ENCODE data around the gene ZBTB46. TPM values are rescaled to one million over a fixed set of nuclear protein-coding genes. Genes with fewer than 3 reads are reported as not detected.
A peak's percentile ranks its signal among the peaks of the same experiment; 100 is the strongest.
"Not testable (repeated sequence)": the region's sequence is repeated elsewhere in the genome, so short reads cannot be mapped to it uniquely, and the experiment has no call there.

ZBTB46 gene
- total RNA-seq, 1 donor from 2014 or later: 7.4 TPM

DNA sequence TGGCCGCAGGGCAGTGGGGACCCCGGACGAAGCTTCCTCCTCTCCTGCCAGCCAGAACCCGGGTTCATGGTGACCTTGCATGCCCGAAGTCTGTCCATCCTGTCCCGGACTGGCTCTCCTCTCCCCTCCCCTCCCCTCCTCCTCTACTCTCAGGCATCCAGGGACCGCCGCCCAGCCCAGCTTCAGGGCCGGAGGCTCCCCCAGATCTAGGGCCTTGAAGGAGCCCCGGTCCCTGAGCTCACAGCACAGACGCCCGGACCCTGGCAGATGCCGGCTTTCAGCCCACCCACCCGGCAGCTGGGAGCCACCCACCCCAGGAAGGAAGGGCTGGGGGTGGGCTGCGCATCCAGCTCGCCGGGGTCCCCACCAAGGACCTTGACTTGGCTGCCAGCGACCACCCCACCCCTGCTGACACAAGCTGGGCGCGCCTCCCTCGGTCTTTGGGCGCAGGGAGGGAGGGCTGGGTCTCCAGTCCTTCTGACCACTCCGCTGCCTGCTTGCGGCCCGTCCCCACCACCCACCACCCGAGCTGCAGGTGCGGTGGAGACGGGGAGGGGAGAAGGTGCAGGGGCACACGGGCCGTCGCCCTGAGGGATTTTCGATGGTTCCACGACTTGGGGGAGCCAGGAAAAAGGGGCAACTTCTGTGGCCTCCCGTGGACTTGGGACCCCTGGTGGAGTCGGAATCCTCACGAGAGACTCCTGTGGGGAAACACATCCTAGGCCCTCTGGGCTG is 24.5 kb upstream of the ZBTB46 start:
- H3K9me3 ChIP-seq: no peaks in the 10 kb centered on the region
- H3K27me3 ChIP-seq: no peaks in the 10 kb centered on the region
- DNase-seq (ENCODE audit: extremely low spot score in 2 of 2): no peak
- H3K36me3 ChIP-seq: no peaks in the 10 kb centered on the region
- H3K4me3 ChIP-seq: peak overlapping the region in 1 of 2 donors; percentile 2
- no peak for TF ChIP-seq POLR2AphosphoS5 (IDR thresholded peaks at IDR 0.05; ENCODE audit: insufficient read depth in 1 of 2, low read depth in 1 of 2)
- TF ChIP-seq, protein P1, sequence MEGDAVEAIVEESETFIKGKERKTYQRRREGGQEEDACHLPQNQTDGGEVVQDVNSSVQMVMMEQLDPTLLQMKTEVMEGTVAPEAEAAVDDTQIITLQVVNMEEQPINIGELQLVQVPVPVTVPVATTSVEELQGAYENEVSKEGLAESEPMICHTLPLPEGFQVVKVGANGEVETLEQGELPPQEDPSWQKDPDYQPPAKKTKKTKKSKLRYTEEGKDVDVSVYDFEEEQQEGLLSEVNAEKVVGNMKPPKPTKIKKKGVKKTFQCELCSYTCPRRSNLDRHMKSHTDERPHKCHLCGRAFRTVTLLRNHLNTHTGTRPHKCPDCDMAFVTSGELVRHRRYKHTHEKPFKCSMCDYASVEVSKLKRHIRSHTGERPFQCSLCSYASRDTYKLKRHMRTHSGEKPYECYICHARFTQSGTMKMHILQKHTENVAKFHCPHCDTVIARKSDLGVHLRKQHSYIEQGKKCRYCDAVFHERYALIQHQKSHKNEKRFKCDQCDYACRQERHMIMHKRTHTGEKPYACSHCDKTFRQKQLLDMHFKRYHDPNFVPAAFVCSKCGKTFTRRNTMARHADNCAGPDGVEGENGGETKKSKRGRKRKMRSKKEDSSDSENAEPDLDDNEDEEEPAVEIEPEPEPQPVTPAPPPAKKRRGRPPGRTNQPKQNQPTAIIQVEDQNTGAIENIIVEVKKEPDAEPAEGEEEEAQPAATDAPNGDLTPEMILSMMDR (IDR thresholded peaks at IDR 0.05): no peak
- no peak for TF ChIP-seq POLR2A (IDR thresholded peaks at IDR 0.05)
- H3K27ac ChIP-seq: peak overlapping the region; percentile 67
- H3K4me1 ChIP-seq: peaks cover 48% of the 10 kb centered on the region
- intact Hi-C loops (cut with DNase I): no loop called here

DNA sequence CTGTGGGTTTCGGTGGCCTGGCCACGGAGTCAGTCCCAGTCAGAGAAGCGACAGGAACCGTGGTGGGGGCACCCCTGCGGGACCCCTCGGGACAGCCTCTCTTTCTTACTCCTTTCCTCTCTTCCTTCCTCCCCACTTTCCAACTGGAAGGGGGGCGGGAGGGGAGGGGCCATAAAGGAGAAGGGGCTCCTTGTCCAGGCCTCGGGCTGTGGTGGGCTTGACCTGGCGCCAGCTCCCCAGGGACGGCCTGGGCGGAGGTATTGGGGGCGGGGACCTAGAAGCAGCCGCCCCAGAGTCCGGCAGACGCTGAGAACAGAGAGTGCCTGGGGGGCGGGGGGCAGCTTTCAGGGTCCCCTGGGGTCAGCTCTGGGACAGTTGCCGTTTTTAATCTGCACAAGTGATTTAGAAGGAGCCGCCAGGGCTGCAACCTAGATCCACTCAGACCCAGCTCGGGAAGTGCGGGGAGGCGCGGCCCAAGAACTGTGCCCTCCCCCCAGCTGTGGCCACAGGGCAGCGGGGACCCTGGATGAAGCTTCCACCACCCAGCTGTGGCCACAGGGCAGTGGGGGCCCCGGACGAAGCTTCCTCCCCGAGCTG is 23.8 kb upstream of the ZBTB46 start:
- H3K27ac ChIP-seq: peak overlapping the region; percentile 67
- H3K9me3 ChIP-seq: no peaks in the 10 kb centered on the region
- peaks cover 48% of the 10 kb centered on the region for H3K4me1 ChIP-seq
- no peak for DNase-seq (ENCODE audit: extremely low spot score in 2 of 2)
- no peak for TF ChIP-seq POLR2A (IDR thresholded peaks at IDR 0.05)
- peak in 1 of 2 donors; percentile 26 for TF ChIP-seq POLR2AphosphoS5 (IDR thresholded peaks at IDR 0.05; ENCODE audit: insufficient read depth in 1 of 2, low read depth in 1 of 2)
- H3K36me3 ChIP-seq: no peaks in the 10 kb centered on the region
- no peaks in the 10 kb centered on the region for H3K27me3 ChIP-seq
- H3K4me3 ChIP-seq: peak overlapping the region in 1 of 2 donors; percentile 2
- intact Hi-C loops (cut with DNase I): no loop called here

DNA sequence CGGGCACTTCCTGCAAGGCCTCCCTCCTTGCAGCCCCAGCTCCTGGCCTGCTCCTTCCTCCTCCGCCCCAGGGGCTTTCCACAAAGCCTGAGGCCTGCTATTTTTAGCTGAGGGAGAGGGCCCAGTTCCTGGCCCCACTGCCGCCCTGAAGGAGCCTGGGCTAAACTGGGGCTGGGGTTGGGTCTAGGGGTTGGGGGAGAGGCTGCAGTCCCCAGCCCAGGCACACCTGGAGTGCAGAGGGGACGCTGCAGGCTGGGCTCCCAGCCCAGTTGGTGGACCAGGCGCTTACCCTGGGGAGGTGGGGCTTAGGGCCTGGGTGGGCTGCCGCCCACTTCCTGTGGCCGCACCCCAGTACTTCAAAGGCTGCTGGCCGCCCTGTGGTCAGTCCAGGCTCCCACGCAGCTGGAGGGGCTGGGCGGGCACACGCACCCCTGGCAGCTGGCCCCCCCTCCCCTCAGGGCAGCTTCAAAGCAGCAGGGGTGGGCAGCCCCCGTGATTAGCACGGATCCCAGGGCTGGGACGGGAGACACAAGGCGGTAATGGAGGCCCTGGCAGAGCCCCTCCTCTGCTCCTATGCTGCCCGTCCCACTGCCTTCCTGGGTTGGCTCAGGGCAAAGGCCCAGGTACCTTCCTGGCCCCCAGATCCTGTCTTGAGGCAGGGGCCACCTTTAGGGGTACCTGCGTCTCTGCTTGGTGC is 23.2 kb upstream of the ZBTB46 start:
- Histone ChIP-seq H3K4me1 (peaks cover 48% of the 10 kb centered on the region), H3K4me3 (no peak overlapping the region), H3K27me3 (no peaks in the 10 kb centered on the region)

DNA sequence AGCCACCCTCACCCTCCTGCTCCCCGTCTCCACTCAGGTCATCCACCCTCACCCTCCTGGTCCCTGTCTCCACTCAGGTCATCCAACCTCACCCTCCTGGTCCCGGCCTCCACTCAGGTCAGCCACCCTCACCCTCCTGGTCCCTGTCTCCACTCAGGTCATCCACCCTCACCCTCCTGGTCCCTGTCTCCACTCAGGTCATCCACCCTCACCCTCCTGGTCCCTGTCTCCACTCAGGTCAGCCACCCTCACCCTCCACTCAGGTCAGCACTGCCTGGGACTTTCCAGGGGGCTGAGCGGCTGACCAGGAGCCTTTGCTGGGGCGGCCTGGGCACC is 22.6 kb upstream of the ZBTB46 start:
- Histone ChIP-seq H3K27ac (peak overlapping the region; percentile 67), H3K4me1 (peaks cover 42% of the 10 kb centered on the region)
- H3K4me3 ChIP-seq; H3K36me3 ChIP-seq; H3K27me3 ChIP-seq; DNase-seq (ENCODE audit: extremely low spot score in 2 of 2); H3K9me3 ChIP-seq; intact Hi-C loops (cut with DNase I): not testable (repeated sequence)

More for the DNA sequence above, 23.2 kb upstream of the ZBTB46 start:
- H3K36me3 ChIP-seq: no peaks in the 10 kb centered on the region
- peak overlapping the region; percentile 67 for H3K27ac ChIP-seq
- DNase-seq (ENCODE audit: extremely low spot score in 2 of 2): no peak
- H3K9me3 ChIP-seq: no peaks in the 10 kb centered on the region
- no peak for TF ChIP-seq POLR2AphosphoS5 (IDR thresholded peaks at IDR 0.05; ENCODE audit: insufficient read depth in 1 of 2, low read depth in 1 of 2)
- TF ChIP-seq, protein P1 (IDR thresholded peaks at IDR 0.05): no peak
- no peak for TF ChIP-seq POLR2A (IDR thresholded peaks at IDR 0.05)
- intact Hi-C loops (cut with DNase I): no loop called here

DNA sequence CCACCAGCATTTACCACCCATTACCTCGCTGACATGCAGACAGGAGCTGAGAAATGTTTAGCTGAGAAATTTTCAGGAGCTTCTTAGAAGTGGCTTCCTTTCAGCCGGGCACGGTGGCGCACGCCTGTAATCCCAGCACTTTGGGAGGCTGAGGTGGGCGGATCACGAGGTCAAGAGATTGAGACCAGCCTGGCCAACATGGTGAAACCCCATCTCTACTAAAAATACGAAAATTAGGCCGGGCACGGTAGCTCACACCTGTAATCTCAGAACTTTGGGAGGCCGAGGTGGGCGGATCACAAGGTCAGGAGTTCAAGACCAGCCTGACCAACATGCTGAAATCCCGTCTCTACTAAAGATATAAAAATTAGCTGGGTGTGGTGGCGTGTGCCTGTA is 20.5 kb upstream of the ZBTB46 start:
- intact Hi-C loops (cut with DNase I); H3K4me3 ChIP-seq; H3K9me3 ChIP-seq; H3K27me3 ChIP-seq; DNase-seq (ENCODE audit: extremely low spot score in 2 of 2); H3K27ac ChIP-seq; H3K36me3 ChIP-seq: not testable (repeated sequence)
- H3K4me1 ChIP-seq: peaks cover 46% of the 10 kb centered on the region

DNA sequence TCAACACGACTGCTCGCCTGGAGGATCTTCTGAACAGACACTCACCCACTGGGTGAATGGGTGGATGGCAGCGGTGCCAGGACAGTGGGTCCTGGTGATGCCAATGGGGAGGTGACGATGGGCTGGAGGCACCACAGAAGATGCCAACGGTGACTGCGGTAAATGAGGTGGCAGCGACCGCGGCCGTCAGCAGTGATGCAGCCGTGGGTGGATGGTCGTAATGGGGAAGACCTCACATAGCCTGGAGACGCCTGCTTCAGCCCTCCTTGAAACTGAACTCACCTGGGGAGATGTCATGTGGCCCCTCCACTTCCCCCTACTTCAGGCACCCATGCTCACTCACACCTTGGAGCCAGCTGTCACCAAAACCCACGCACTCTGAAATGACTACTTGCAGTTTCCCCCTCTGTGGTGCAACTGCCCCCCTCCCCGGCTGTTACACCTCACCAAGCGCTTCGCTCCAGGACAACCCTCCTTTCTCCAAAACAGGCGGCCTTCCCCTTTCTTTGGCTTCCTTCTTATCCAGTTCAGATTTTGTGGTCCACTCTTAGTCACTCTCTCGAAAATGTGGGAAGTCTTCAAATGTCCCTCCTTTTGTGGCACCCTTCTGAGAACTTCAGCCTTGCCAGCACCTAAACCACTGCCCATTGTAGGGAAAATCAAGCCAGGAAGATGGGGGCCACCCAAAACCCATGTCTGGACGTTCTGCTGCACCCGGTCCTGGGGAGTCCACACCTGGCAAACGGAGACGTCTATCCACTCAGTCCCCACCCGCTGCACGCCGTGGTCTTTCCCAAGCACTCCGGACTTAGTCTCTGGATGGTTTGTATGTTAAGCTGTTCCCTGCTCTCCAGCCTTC is 19.9 kb upstream of the ZBTB46 start:
- no peak for DNase-seq (ENCODE audit: extremely low spot score in 2 of 2)
- Histone ChIP-seq H3K9me3 (no peaks in the 10 kb centered on the region), H3K27ac (no peak overlapping the region), H3K36me3 (no peaks in the 10 kb centered on the region), H3K4me1 (peaks cover 48% of the 10 kb centered on the region), H3K4me3 (no peak overlapping the region), H3K27me3 (no peaks in the 10 kb centered on the region)
- TF ChIP-seq, protein P1 (IDR thresholded peaks at IDR 0.05): no peak
- no peak for TF ChIP-seq POLR2AphosphoS5 (IDR thresholded peaks at IDR 0.05; ENCODE audit: insufficient read depth in 1 of 2, low read depth in 1 of 2)
- TF ChIP-seq POLR2A (IDR thresholded peaks at IDR 0.05): no peak
- intact Hi-C loops (cut with DNase I): no loop called here

Measured in vagina (tissue), 2 donors.